Prostate gland (tissue), 2 donors: ENCODE measurements around the gene CEACAM4. TPM values are rescaled to one million over a fixed set of nuclear protein-coding genes. Genes with fewer than 3 reads are reported as not detected.

Experiments
- DNase-seq: peaks from one replicate; pipeline ENCODE4 v3.0.0-alpha.2; 2019; ENCODE audit warnings: low spot score
- H3K27ac ChIP-seq, 2 donors: fragments of 200-600 bp; sonication (generic); 2 replicates each; pipeline ENCODE4 v1.5.1; 2017 to 2019
- H3K27me3 ChIP-seq: fragments of 200-600 bp; sonication (generic); replicated peaks from 2 replicates; pipeline ENCODE4 v1.5.1; 2019; ENCODE audit not compliant: insufficient read depth
- H3K36me3 ChIP-seq, 2 donors: fragments of 200-600 bp; sonication (generic); 1 replicate in 1 of 2; 2 replicates in 1 of 2; pipeline versions ENCODE4 v1.5.1 to v1.8.1; 2017 to 2019
- H3K4me1 ChIP-seq: fragments of 200-600 bp; sonication (generic); replicated peaks from 2 replicates; pipeline ENCODE4 v1.5.1; 2019
- H3K4me3 ChIP-seq, 2 donors: fragments of 200-600 bp; sonication (generic); 2 replicates each; pipeline ENCODE4 v1.5.1; 2017 to 2019
- H3K9me3 ChIP-seq: fragments of 200-600 bp; sonication (generic); 2 replicates; pipeline ENCODE4 v1.5.1; 2017
- CTCF ChIP-seq, 4 experiments: fragments of 200-600 bp in 2 of 4; fragments of 450-650 bp in 2 of 4; sonication (generic) in 2 of 4; IDR thresholded peaks; 1 replicate in 3 of 4; 2 replicates in 1 of 4; pipeline ENCODE4 v1.5.1; 2016 to 2019; ENCODE audit warnings: antibody characterized with exemption in 4 of 4, mild to moderate bottlenecking in 2 of 4, moderate library complexity in 2 of 4
- POLR2A ChIP-seq: fragments of 450-650 bp; IDR thresholded peaks from one replicate; pipeline ENCODE4 v1.6.1; 2016; ENCODE audit warnings: antibody characterized with exemption, mild to moderate bottlenecking
- POLR2AphosphoS5 ChIP-seq: sonication (generic); formaldehyde crosslinking; IDR thresholded peaks from one replicate; pipeline ENCODE4 v1.6.1; 2017; ENCODE audit warnings: antibody characterized with exemption
- WGBS: methylation state at CpG from one replicate; pipeline ENCODE4 v1.1.5; 2018; 5-methylcytosine and 5-hydroxymethylcytosine counted together
- intact Hi-C: fragments of 100-400 bp; cut with DNase I; formaldehyde crosslinking; loops from one replicate; pipeline ENCODE4 v1.14.2; 2022
- total RNA-seq, 2 donors: library from RNA; depleted of rRNA; stranded (reverse); fragments of >200 nt; gene quantifications; one replicate each; pipeline ENCODE4 v1.1.0, GENCODE V29; 2016

CEACAM4 gene
- total RNA-seq, 2 donors from 2014 or later = 0.59 to 1.0 TPM

- Histone ChIP-seq H3K9me3 (no peaks in the 10 kb centered on the region), H3K36me3 (no peaks in the 10 kb centered on the region), H3K4me3 (no peak overlapping the region), H3K27ac (no peak overlapping the region), H3K4me1 (no peaks in the 10 kb centered on the region), H3K27me3 (peaks cover 11% of the 10 kb centered on the region)
- no peak for DNase-seq
- TF ChIP-seq POLR2A = no peak
- no peak for TF ChIP-seq CTCF (IDR thresholded peaks at IDR 0.05)
- no peak for TF ChIP-seq POLR2AphosphoS5
- intact Hi-C loops = no loop called here
- 55% methylated on average over 4 of the region's 4 CpGs for whole genome bisulfite sequencing
These were observed 1.9 kb downstream of the CEACAM4 start for GRCh38 chr19:41624937-41625336.

- no peak overlapping the region for H3K4me3 ChIP-seq
- no peaks in the 10 kb centered on the region for H3K9me3 ChIP-seq
- intact Hi-C loops = no loop called here
- DNase-seq = no peak
- H3K27ac ChIP-seq = no peak overlapping the region
- H3K36me3 ChIP-seq = no peaks in the 10 kb centered on the region
- TF ChIP-seq POLR2AphosphoS5 = no peak
- TF ChIP-seq CTCF (IDR thresholded peaks at IDR 0.05) = no peak
- TF ChIP-seq POLR2A = no peak
- peaks cover 10% of the 10 kb centered on the region for H3K27me3 ChIP-seq
- H3K4me1 ChIP-seq = no peaks in the 10 kb centered on the region
- 78% methylated on average over 7 of the region's 7 CpGs for WGBS
These were observed 2.4 kb downstream of the CEACAM4 start for GRCh38 chr19:41624515-41624914.

GRCh38 chr19:41623360-41623759 lies 3.5 kb downstream of the CEACAM4 start:
- WGBS = 59% methylated on average over 4 of the region's 4 CpGs
- H3K27ac ChIP-seq = no peak overlapping the region
- no peak for DNase-seq
- H3K9me3 ChIP-seq = no peaks in the 10 kb centered on the region
- no peaks in the 10 kb centered on the region for H3K4me1 ChIP-seq
- no peak overlapping the region for H3K4me3 ChIP-seq
- H3K36me3 ChIP-seq = no peaks in the 10 kb centered on the region
- H3K27me3 ChIP-seq = peaks cover 13% of the 10 kb centered on the region
- intact Hi-C loops = no loop called here
- TF ChIP-seq CTCF (IDR thresholded peaks at IDR 0.05) = no peak
- no peak for TF ChIP-seq POLR2A
- no peak for TF ChIP-seq POLR2AphosphoS5

- H3K9me3 ChIP-seq = no peaks in the 10 kb centered on the region
- DNase-seq = no peak
- intact Hi-C loops = no loop called here
- no peaks in the 10 kb centered on the region for H3K4me1 ChIP-seq
- TF ChIP-seq POLR2A (no peak), CTCF (IDR thresholded peaks at IDR 0.05) (no peak), POLR2AphosphoS5 (no peak)
- no peak overlapping the region for H3K4me3 ChIP-seq
- 51% methylated on average over 7 of the region's 7 CpGs for WGBS
- H3K36me3 ChIP-seq = no peaks in the 10 kb centered on the region
- peaks cover 4% of the 10 kb centered on the region for H3K27me3 ChIP-seq
- no peak overlapping the region for H3K27ac ChIP-seq
These were observed 5.2 kb downstream of the CEACAM4 start for GRCh38 chr19:41621654-41622053.

GRCh38 chr19:41621226-41621625 lies 5.6 kb downstream of the CEACAM4 start:
- Histone ChIP-seq H3K4me1 (no peaks in the 10 kb centered on the region), H3K9me3 (no peaks in the 10 kb centered on the region), H3K27ac (no peak overlapping the region), H3K36me3 (no peaks in the 10 kb centered on the region), H3K4me3 (no peak overlapping the region), H3K27me3 (peaks cover 3% of the 10 kb centered on the region)
- intact Hi-C loops = no loop called here
- TF ChIP-seq POLR2AphosphoS5 (no peak), CTCF (IDR thresholded peaks at IDR 0.05) (no peak), POLR2A (no peak)
- 44% methylated on average over 4 of the region's 4 CpGs for WGBS
- DNase-seq = no peak
